HG03354 (cell line): ENCODE data around the gene CEP126.

Experiments
- ATAC-seq: cut with Tn5 transposase; IDR thresholded peaks from one replicate; pipeline ENCODE4 v1.9.1; 2021; ENCODE audit warnings: mild to moderate bottlenecking; ENCODE audit not compliant: unreplicated experiment, poor library complexity, severe bottlenecking

Gene CEP126, protein sequence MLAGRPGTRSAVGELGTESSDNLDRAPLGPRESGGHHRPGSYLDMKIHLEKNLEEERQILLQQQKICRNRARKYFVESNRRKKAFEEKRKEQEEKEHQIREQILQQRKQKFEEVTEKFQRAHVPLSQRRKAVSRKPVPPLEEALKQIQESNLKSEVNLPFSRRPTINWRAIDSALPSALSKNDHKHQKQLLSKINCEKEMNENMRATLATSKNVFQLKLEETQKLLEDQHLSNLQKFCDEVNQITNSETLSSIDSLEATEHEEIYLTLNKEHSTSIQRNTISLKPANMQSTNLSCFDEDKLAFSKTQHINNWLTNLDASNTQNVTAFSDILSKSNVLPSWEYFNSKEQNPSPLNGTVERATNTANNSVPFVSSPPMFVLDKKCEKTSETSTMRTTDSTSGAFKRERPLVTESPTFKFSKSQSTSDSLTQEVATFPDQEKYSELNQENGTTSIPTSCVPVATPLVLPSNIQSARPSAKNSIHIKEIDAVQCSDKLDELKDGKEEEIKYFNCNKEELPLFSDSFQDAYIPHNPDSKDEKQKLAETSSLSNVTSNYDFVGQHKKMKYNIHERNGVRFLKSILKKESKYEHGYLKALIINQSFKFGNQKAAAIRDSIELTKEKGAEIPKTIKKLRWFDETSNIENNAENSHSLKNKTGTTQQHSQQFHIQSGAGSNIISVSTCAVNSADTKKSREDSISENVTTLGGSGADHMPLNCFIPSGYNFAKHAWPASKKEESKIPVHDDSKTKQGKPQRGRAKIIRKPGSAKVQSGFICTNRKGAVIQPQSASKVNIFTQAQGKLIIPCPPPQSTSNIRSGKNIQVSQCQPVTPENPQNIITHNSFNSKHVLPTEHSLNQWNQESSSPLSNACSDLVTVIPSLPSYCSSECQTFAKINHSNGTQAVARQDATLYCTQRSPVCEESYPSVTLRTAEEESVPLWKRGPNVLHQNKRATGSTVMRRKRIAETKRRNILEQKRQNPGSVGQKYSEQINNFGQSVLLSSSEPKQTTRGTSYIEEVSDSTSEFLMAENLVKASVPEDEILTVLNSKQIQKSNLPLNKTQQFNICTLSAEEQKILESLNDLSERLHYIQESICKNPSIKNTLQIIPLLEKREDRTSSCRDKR

GRCh38 chr11:101914738-101915426 lies at the start of gene CEP126:
CEP126 (plus strand) TSS chr11:101915010; CDS start chr11:101915285, 275 bp downstream.
- peak; percentile 98 for ATAC-seq

DNA sequence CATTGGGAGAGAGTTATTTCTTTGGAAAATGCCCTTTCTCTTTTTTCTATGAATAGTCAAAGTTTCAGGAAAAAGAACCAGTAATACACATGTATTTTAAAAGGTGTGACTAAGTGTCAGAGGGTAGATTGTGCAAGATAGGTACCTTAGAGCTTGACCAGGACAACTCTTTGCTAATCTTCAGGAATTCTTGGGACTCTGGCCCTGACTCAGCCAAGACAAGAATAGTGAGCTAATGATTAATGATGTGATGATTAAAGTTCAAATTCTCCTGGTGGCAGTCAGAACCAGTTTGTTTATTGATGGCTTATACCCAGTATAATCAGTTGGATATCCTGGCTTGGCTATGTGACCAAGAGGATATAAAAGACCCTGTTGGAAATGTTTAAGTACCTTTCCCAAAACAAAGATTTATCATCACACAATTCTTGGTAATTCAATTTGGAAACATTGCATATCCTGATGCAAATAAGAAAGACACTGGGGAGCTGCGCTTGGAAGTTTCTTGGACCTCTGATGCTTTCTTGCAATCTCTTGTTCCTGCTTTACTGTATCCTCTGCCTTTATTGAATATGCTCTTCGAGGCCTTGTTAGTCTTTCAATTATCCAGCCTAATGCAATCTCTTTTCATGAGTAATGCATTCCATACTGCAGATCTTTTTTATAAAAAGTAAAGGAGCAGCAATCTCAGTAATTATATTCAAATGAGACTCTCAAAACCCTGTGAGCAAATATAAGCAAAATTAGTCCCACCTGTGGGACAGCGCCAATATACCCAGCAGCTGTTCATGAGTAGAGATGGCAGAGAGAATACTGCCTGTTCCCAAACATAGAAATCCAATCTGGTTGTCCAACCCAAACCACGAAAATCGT lies 48.0 kb upstream of the CEP126 start:
- no peak for ATAC-seq

DNA sequence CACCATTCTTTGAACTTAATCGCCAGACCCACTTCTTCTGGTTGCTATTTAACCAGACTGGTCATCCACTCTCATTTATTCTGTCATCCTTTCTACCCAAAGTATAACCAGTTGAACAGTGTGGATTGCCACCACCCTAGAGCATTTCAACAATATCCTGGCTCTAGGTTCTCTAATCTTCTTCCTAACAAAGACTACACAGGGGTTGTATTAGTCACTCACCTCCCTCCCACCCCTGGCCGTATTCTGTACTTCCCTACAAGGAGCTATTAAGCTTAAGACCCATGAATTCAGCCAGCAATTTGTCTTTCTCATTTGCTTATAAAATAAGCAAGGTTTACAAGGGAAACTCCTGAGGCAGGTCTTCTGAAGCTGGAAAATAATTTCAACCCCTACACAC lies 46.9 kb upstream of the CEP126 start:
- ATAC-seq, result no peak

GRCh38 chr11:101870510-101870909 lies 44.3 kb upstream of the CEP126 start:
- ATAC-seq, result no peak

DNA sequence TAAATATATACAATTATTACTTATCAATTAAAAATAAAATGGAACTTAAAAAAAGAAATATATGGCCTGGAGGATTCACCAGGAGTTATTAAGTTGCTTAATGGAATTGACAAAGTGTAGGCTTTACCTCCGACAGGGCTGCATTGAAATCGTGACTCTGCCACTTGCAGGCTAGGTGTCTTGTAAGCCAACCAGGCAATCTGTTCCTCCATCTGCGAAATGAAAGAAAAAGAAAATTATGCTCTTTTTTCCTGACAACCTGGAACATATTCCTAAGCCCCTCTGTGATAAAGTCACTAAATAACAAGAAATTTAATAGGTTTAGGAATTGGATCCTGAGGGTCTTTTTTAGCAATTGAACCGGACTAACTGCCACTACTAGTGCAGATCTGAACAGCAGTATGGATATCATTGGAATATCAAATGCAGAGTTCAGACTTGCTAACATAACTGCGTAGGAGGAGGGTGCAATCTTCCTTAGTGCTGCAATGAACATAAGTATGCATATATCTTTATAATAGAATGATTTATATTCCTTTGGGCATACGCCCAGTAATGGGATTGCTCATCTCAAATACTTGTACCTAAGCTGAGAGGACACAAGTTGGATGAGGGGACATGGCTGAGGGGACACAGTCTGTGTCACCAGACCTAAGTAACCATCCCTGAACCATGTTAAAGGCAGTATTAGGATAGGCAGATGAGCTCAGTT lies 42.5 kb upstream of the CEP126 start:
- no peak for ATAC-seq

DNA sequence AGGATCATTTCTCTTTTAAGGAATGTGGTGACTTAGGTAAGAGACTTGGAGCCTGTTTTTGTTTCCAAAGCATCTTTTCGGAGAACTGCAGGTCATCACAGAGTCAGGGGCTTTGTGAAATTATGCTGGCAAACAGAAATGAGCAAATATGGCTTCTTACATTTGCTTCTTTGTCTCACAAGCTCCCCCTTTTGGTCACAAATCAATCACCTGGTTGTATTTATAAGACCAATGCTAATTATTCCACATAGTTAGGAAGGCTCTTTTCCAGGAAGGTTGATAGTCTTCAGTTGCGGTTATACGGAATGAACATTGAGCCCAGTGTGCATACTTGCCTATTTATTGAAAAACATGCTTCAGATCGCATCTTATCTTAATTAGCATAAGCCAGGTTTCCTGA lies 34.6 kb upstream of the CEP126 start:
- ATAC-seq, result peak; percentile 74

- ATAC-seq, result no peak
Measured at GRCh38 chr11:101881586-101881985, 33.2 kb upstream of the CEP126 start.

DNA sequence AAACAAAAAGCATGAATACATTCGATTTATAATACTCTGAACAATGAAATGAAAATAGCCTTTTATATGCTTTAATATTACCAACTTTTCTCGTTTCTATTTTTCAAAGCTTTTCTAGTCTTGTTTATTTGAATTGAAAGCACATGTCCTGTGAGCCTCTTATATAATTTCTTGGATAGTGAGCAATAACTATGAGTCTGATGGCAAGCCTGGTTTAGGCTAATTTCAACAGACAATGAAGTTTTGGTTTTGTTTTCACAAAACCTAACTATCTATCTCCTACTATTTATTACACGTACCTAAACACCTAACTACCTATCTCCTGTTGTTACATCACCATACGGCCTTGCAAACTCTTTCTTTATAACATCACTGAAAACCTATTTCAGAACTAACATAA lies 29.2 kb upstream of the CEP126 start:
- no peak for ATAC-seq

DNA sequence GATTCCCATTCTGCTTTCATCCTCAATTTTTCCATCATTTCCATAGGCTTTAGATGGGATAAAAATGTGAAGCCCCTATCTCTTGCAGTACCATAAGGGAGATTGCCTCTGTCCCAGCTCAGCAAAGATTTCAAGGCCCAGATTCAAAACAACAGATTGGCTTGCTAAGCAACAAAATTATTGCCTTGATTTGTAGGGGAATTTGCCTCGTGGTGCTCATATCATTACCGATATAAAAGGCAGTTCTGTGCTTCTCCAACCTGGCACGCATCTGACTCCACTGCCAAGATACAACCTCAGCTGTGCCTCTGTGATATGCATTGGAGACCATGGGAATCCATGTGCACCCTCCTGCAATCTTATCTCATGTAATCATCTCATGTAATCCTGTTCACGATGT lies 25.0 kb upstream of the CEP126 start:
- ATAC-seq, result no peak

GRCh38 chr11:101894505-101894904 lies 20.3 kb upstream of the CEP126 start:
- ATAC-seq, result no peak

DNA sequence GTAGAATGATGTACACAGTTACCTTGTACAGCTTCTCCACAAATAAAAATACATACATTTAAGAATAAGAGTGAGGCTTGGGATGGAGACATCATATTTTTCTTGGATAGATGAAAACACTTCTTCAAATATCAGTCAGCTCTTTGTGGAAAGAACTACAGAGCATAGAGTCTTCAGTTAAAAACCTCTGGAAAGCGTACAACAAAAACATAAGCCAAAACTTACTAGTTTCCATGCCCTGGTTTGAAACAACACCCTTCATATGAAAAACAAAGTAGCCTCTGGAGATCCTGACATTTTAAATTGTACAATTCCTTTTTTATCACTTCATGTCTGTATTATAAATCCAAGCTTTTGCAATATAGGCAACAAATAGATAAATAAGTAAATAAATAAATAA lies 7.0 kb upstream of the CEP126 start:
- ATAC-seq, result no peak

DNA sequence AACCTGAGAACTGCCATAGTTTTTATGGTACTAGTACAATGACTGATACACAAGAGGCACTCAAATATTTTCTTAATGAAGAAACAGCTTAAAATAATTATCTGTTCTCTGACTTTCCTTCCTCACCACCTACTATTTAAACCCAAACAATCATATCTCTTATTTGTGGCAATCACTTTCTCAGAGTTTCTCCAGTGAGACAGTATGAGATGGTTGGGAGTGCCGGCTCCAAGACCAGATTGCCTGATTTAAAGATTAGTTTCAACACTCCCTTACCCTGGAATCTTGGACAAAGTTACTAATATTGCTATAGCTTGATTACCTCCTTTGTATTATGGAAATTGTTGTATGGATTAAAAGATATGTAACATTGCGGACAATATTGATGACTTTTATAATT lies 5.7 kb upstream of the CEP126 start:
- ATAC-seq, result no peak

- no peak for ATAC-seq
Measured at GRCh38 chr11:101912823-101913284, 2.0 kb upstream of the CEP126 start.

DNA sequence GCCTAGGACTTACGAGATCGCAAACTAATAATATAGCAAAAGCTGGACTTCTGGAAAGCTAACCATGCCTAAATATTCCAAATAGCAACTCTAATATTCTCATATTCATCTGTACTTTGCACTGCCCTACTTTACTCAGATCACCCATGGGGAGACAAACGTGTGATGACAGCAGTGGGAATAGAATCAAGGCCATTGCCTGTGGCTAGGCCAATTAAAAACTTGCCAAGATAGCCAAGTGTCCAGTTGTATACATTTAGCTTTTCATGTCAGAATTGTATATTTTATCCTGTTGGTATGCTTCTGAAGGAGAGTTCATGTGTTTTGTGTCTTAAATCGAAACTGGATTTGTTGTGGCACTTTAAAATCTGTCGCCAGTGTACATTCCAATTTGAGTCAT lies 1.2 kb upstream of the CEP126 start:
- ATAC-seq, result no peak

DNA sequence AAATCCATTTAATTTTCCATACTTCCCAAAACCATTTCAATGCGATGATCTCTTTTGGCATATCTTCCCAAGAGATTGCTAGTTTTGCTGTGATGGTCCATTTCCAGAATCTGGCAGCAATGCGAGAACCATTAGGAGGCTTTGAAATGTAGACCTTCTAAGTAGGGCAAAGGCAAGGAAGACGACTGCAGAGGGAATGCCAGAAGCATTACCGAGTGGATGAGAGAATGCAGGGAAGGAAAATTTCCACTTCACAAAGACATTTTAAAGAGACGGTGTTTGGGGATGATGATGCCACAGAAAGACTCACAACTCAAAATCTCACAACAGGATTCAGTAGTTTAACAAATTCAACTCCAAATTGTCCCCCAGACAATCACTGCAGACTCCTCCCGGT lies 471 bp upstream of the CEP126 start:
- ATAC-seq, result no peak

GRCh38 chr11:101915791-101916291 lies 1.0 kb downstream of the CEP126 start:
- peak; percentile 60 for ATAC-seq

- no peak for ATAC-seq
Measured at GRCh38 chr11:101916422-101916821, 1.6 kb downstream of the CEP126 start, which contains the start of gene ANGPTL5. ANGPTL5 (minus strand) TSS chr11:101916522; CDS start chr11:101907909, 8,613 bp downstream.

GRCh38 chr11:101917226-101917625 lies 2.4 kb downstream of the CEP126 start:
- no peak for ATAC-seq
